IPS DF 19.7 (cell line): ENCODE measurements around the gene HEBP2.

Experiments used
- DNase-seq: peaks from one replicate; pipeline ENCODE4 v3.0.0-alpha.2; 2013; ENCODE audit warnings: low read depth, low spot score

Gene HEBP2

GRCh38 chr6:138397128-138398122 lies 6.6 kb upstream of the HEBP2 start:
- DNase-seq, result no peak

DNA sequence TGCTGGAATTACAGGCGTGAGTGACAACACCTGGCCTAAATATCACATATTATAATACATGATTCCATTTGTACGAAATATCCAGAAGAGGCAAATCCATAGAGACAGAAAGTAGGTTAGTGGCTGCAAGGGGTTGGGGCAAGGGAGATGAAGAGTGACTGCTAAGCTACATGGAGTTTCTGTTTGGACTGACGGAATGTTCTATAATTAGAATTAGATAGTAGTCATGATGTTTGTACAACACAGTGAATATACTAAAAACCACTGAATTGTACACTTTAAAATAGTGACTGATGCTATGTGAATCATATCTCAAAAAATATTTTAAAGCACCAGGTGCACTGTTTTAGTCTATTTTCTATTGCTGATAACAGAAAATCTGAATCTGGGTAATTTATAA lies 3.7 kb upstream of the HEBP2 start:
- no peak for DNase-seq

DNA sequence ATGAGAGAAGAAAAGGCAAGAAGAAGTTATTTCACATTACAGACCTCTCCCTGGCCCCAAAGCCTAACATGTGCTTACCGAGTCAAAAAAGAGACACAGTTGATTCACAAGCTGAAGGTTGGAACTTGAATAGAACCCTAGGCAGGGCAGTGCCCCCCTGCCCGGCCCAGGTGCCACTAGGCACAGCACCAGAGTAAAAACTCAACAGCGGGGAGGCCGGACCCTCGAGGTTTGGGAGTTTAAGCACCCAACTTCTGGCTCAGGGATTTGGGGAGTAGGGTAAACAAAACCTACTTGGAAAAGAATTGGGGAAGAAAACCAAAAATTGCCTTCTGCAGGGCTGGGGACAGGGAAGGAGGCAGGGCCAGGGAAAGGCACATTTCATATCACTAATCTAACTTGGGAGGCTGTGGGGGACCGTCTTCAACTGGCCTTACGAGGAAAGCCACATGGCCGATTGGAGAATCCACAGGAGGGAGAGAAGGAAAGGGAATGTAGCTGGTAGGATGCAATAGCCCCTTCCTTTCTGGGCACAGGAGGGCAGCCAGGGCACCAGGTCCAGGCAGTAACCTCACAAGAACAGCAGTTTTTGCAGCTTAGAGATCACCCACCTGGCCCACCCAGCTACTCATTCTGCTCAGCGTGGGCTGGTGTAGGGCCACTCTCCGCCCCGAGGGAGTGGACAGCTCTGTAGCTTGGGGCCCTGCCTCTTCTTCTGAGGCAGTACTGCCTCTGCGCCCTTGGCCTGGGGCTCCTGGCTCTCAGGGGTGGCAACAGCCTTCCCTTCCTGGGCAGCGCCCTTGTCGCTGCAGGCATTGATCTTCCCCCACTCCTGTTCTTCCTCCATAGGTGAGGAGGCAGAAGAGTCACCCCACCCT lies 1.8 kb upstream of the HEBP2 start:
- DNase-seq, result no peak

DNA sequence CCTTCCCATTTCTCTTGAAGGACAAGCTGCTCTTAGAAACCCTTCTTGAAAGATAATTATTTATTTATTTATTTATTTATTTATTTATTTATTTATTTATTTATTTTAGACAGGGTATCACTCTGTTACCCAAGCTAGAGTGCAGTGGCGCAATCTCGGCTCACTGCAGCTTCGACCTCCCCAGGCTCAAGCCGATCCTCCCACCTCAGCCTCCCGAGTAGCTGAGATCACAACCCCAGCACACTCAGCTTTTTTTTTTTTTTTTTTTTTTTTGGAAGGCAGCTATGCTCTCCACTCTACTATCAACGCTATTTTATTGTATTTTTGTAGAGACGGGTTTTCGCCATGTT lies 1.2 kb upstream of the HEBP2 start:
- no peak for DNase-seq

GRCh38 chr6:138403324-138403800 lies 661 bp upstream of the HEBP2 start:
- no peak for DNase-seq

DNA sequence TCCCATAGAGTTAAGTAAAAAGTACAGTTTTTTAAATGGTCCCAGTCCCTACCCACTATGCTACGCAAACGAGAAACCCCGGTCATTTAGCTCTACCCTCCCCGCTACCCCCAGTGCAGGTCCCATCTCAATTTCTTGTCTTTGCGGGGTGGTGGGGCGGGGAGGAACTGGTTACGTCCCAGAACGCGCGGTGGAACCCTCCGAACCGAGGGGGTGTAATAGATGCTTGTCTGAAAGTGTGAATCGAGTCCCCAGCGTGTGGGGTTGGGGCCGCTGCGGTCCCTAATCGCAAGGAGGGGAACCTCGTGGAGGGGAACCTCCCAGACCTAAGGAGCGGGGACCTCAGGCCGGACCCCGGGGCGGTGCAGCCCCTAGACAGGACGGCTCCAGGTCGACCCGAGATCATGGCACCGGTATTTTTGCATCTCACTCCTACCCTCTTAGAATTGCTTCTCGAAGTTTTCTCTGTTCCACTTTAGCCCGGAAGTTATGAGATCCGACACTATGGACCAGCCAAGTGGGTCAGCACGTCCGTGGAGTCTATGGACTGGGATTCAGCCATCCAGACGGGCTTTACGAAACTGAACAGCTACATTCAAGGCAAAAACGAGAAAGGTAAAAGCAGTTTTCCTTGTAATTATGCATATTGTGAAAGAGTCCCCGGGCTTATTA lies 779 bp downstream of the HEBP2 start:
- no peak for DNase-seq

DNA sequence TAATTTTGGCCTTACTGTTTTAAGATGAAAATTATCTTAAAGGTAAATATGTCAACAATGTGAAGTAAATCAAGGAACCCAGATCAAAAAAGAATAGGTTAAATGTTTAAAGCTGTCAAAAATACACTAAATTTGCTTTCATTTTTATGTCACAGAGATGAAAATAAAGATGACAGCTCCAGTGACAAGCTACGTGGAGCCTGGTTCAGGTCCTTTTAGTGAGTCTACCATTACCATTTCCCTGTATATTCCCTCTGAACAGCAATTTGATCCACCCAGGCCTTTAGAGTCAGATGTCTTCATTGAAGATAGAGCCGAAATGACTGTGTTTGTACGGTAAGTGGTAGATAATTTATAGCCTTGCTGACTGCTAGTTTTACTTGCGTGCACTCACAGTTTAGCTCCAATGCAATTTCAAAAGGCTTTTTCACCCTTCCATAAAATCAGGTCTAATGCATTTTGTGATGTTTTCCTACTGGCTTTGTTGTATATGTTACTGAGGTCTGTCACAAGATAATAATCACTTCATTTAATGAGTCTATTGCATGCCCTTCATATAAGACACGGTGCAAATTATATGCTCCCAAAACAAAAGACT lies 1.9 kb downstream of the HEBP2 start:
- no peak for DNase-seq

DNA sequence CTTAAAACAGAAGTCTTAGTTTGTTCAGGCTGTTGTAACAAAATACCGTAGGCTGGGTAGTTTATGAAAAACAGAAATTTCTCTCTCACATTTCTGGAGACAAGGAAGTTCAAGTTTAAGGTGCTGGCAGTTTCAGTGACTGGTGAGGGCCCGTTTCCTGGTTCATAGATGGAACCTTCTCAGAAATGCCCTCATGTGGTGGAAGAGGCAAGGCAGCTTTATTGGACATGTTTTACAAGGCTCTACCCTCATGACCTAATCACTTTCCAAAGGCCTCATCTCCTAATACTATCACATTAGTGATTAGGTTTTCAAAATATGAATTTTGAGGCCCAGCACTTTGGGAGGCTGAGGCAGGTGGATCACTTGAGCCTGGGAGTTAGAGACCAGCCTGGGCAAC lies 2.4 kb downstream of the HEBP2 start:
- no peak for DNase-seq

- DNase-seq, result no peak
These were observed 6.2 kb downstream of the HEBP2 start for GRCh38 chr6:138410048-138410735.

DNA sequence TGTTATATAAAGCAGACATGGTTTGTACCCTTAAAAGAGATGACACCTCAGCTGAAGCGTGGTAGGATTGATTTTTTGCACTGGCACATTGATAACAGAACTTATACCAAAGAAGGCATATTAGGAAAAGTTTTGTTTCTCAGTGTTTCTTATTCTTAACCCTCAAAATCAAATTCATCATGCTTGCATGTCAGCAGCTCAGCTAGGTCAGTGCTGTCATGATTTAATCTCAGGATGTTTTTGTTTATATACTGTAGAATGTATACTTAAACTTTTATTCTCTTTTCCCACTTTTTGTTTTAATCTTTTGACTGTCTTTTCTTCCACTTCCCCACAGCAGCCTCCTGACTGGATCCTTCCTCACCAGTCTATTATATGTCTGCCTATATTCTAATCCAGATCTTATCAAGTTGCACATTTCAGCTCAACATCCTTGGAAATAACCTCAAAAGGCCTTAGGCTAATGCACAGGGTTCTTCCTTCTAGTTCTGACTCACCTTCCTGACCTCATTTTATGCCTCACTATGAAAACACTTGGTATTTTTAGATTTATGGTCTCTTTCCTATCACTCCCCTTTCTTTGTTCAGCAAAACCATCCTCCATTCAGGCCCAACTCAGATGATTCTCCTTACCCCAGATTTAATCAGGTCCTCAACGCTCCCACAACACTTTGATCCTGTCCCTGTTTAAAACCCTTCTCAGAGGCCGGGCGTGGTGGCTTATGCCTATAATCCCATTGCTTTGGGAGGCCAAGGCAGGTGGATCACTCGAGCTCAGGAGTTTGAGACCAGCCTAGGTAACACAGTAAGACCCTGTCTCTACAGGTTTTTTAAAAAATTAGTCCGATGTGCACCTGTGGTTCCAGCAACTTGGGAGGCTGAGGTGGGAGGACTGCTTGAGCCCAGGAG lies 7.2 kb downstream of the HEBP2 start:
- no peak for DNase-seq

DNA sequence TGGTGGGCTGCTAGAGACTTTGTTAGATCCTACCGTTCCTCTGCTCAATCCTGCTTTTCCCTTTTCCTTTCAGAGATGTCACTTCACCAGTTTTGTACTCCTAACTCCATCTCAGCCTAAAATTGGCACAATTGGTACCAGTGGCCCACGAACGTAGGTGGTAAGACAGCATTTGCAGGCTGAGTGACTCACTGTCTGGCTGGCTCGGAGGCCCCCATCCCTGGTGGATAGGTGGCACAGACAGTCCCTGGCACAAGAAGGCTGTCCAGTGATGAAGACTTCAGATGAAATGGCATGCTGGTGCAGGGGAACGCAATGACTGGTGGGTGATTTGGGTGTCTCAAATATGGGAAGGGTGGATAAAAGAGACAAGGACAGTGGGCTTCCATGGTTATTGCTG lies 11.1 kb downstream of the HEBP2 start:
- no peak for DNase-seq

- no peak for DNase-seq
These were observed 12.2 kb downstream of the HEBP2 start for GRCh38 chr6:138416206-138416605.

DNA sequence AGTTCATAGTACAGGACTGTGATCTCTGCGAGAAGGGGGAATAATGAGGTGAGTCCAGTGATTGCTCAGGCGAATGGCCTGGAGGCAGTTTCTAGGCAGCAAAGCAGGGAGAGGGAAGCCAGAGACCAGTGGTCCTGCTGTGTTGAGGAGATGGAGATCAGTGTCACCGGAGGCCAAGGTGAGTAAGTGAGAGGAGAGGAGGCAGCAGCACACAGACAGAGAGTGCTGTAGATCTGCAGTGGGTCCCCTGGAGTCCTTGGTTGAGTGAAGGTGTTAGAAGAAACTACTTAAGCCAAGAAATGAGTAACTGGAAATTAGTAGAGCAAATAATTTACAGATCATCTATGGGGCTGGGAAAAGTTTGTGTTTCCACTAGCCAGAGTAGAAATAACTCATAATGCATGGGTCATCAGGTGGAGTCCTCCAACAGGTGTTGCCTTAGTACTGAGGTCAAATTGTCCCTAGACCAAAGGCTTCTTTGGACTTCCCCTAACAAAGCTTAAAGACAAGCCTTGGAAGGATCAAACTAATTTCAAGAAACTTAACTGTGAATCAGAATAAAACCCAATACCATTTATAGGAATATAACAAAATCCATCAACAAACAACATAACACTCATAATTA lies 13.6 kb downstream of the HEBP2 start:
- DNase-seq, result no peak

GRCh38 chr6:138418118-138418742 lies 14.2 kb downstream of the HEBP2 start:
- no peak for DNase-seq

GRCh38 chr6:138419766-138420165 lies 15.7 kb downstream of the HEBP2 start:
- no peak for DNase-seq

- DNase-seq, result no peak
These were observed 16.3 kb downstream of the HEBP2 start for GRCh38 chr6:138420356-138420755.

GRCh38 chr6:138421089-138421488 lies 17.1 kb downstream of the HEBP2 start:
- DNase-seq, result no peak

- no peak for DNase-seq
These were observed 17.6 kb downstream of the HEBP2 start for GRCh38 chr6:138421608-138422007.

DNA sequence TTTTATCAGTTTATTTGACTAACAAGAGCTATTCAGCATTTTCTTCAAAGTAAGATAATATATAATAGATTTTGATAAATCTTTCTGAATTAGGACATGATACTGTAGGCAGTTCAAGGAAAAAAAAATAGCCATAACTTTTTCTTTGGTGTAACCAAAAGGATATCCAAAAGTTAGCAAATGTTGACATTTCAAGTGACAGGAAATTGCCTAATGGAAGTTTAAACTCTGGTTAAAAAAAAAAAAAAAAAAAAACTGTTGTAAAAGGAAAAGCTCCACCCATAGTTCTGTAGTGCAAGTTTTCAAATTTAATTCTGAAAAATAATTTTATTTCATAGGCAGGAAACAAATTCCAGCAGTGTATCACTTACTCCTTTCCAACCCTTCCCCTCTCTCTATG lies 18.8 kb downstream of the HEBP2 start:
- no peak for DNase-seq
